ENCODE results near the gene SYT1.

Gene SYT1

DNA sequence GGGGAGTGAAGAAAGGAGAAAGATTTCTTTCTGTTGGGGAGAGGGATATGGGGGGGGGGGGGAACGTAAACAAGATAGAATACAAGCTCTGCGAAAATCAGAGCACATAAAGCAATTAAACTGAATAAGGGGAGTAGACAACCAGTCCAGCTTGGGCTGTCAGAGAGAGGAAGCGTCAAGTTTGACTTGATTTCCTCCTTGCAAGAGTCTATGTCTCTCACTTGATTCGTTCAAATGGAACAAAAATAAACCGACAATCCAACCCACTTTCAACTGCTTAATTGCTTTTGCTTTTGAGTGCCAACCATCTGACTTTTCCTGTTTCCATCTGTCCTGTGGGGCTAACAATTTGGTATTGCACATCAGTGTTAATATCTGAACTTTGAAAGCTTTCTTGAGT, 942 bp downstream of the SYT1 start:
- TF ChIP-seq POLR2AphosphoS5 (IDR thresholded peaks at IDR 0.05; ENCODE audit: low read depth, low read length) (no peak), SIN3A (IDR thresholded peaks at IDR 0.05; ENCODE audit: borderline replicate concordance, insufficient read depth, low read length) (no peak), TAF1 (IDR thresholded peaks at IDR 0.05; ENCODE audit: borderline replicate concordance, insufficient read depth, low read length) (no peak), FOXP2 (optimal IDR thresholded peaks at IDR 0.05; ENCODE audit: borderline replicate concordance, extremely low read depth, extremely low read length, insufficient read depth) (no peak)
- TF ChIP-seq, protein P1, sequence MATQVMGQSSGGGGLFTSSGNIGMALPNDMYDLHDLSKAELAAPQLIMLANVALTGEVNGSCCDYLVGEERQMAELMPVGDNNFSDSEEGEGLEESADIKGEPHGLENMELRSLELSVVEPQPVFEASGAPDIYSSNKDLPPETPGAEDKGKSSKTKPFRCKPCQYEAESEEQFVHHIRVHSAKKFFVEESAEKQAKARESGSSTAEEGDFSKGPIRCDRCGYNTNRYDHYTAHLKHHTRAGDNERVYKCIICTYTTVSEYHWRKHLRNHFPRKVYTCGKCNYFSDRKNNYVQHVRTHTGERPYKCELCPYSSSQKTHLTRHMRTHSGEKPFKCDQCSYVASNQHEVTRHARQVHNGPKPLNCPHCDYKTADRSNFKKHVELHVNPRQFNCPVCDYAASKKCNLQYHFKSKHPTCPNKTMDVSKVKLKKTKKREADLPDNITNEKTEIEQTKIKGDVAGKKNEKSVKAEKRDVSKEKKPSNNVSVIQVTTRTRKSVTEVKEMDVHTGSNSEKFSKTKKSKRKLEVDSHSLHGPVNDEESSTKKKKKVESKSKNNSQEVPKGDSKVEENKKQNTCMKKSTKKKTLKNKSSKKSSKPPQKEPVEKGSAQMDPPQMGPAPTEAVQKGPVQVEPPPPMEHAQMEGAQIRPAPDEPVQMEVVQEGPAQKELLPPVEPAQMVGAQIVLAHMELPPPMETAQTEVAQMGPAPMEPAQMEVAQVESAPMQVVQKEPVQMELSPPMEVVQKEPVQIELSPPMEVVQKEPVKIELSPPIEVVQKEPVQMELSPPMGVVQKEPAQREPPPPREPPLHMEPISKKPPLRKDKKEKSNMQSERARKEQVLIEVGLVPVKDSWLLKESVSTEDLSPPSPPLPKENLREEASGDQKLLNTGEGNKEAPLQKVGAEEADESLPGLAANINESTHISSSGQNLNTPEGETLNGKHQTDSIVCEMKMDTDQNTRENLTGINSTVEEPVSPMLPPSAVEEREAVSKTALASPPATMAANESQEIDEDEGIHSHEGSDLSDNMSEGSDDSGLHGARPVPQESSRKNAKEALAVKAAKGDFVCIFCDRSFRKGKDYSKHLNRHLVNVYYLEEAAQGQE (IDR thresholded peaks at IDR 0.05; ENCODE audit: insufficient read depth in 1 of 2, low read depth in 2 of 2, low read length in 2 of 2) = no peak

DNA sequence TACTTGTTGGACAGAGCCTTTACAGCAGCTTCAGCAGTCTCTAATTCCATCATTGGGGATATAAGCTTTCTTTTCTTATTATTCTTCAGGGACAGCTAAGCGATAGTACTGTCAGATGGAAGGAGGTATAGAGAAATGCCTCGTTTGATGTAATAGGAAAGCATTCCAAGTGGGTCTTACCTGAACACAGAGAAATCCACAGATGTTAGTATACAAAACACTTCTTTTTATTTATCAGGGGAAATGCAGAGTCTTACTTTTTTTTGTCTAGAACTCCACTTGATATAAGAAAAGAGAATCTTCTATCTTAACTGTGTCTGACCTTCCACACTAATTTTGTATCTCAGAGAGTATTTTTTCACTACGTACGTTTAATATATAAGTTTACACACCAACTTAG, 1.9 kb downstream of the SYT1 start:
- TF ChIP-seq SIN3A (IDR thresholded peaks at IDR 0.05; ENCODE audit: borderline replicate concordance, insufficient read depth, low read length) (no peak), POLR2AphosphoS5 (IDR thresholded peaks at IDR 0.05; ENCODE audit: low read depth, low read length) (no peak), FOXP2 (optimal IDR thresholded peaks at IDR 0.05; ENCODE audit: borderline replicate concordance, extremely low read depth, extremely low read length, insufficient read depth) (no peak), TAF1 (IDR thresholded peaks at IDR 0.05; ENCODE audit: borderline replicate concordance, insufficient read depth, low read length) (no peak)
- TF ChIP-seq, protein P1 (IDR thresholded peaks at IDR 0.05; ENCODE audit: insufficient read depth in 1 of 2, low read depth in 2 of 2, low read length in 2 of 2) = no peak

DNA sequence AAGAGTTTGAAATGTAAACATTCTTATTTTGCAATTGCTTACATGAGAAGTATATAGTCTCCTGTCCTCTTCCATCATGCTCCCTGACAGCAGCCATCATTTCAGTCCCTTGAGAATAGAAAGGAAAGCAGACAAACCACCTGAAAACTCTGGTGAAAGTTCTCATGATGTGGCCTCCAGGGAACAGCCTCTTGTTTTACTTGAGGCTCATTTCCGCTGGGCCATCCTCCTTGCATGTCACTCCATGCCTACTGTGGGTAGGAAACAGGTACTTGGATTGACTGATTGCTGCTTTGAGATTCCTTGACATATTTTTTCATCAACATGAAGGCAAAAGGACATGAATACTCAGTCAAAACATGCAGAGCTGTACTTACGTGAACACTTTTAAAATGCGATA, 6.0 kb downstream of the SYT1 start:
- TF ChIP-seq TAF1 (IDR thresholded peaks at IDR 0.05; ENCODE audit: borderline replicate concordance, insufficient read depth, low read length) (no peak), SIN3A (IDR thresholded peaks at IDR 0.05; ENCODE audit: borderline replicate concordance, insufficient read depth, low read length) (no peak), POLR2AphosphoS5 (IDR thresholded peaks at IDR 0.05; ENCODE audit: low read depth, low read length) (no peak), FOXP2 (optimal IDR thresholded peaks at IDR 0.05; ENCODE audit: borderline replicate concordance, extremely low read depth, extremely low read length, insufficient read depth) (no peak)
- TF ChIP-seq, protein P1 (IDR thresholded peaks at IDR 0.05; ENCODE audit: insufficient read depth in 1 of 2, low read depth in 2 of 2, low read length in 2 of 2) = no peak

DNA sequence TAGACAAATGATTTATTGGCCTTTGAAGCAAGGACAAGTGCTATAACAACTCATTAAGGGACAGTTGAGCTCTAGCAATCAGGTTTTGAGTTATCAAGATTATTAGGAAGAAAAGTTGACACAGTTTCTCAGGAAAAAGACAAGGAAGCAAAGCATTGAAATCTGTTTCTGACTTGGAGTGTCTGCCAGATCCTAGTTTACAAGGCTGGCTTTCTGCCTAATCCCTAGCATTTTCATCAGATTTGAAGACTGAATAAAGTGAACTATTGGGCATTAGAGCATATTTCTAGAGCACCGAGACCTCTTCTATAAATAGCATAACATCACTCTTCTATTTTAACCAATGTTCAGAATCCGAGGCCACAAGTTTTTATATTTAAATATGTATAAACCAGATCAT, 7.0 kb downstream of the SYT1 start:
- no peak for TF ChIP-seq SIN3A (IDR thresholded peaks at IDR 0.05; ENCODE audit: borderline replicate concordance, insufficient read depth, low read length)
- TF ChIP-seq, protein P1 (IDR thresholded peaks at IDR 0.05; ENCODE audit: insufficient read depth in 1 of 2, low read depth in 2 of 2, low read length in 2 of 2) = no peak
- TF ChIP-seq FOXP2 (optimal IDR thresholded peaks at IDR 0.05; ENCODE audit: borderline replicate concordance, extremely low read depth, extremely low read length, insufficient read depth) = no peak
- no peak for TF ChIP-seq TAF1 (IDR thresholded peaks at IDR 0.05; ENCODE audit: borderline replicate concordance, insufficient read depth, low read length)
- TF ChIP-seq POLR2AphosphoS5 (IDR thresholded peaks at IDR 0.05; ENCODE audit: low read depth, low read length) = no peak

DNA sequence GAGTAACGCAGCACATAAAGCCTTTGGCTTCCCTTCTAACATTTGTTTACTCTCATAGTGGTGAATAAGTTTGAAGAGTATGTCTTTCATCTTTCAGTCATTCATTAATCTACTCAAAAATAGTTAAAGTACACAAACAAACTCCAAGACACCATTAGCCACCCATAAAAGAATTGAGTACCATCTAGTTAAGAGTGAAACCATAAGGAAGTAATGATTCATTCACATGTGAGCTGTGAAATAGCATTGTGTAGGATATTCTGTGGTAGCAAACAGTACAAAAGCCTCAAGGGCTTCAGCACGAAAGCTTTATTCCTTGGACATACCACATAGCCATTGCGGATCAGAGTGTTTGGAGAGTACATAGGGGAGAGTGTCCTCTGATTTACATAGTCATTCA, 13.9 kb downstream of the SYT1 start:
- TF ChIP-seq FOXP2 (optimal IDR thresholded peaks at IDR 0.05; ENCODE audit: borderline replicate concordance, extremely low read depth, extremely low read length, insufficient read depth) (no peak), TAF1 (IDR thresholded peaks at IDR 0.05; ENCODE audit: borderline replicate concordance, insufficient read depth, low read length) (no peak)
- TF ChIP-seq, protein P1 (IDR thresholded peaks at IDR 0.05; ENCODE audit: insufficient read depth in 1 of 2, low read depth in 2 of 2, low read length in 2 of 2) = no peak
